Activated B cell treated with CpG ODN at 0.5 μM for 24 hours (primary cell): ENCODE results near the gene PDIK1L. TPM values are rescaled to one million over a fixed set of nuclear protein-coding genes. Genes with fewer than 3 reads are reported as not detected.

Experiments used
- ATAC-seq: fragments of 200-7000 bp; cut with Tn5 transposase; one replicate; pipeline ENCODE4 v1.10.0; 2021; ENCODE audit warnings: low read depth, mild to moderate bottlenecking, moderate library complexity
- CTCF ChIA-PET: fragments of 350-600 bp; sonication (Branson Sonifier 250); formaldehyde crosslinking; loops from one replicate; lab custom pipeline; 2021; ENCODE audit warnings: antibody characterized with exemption; lab: Charles Lee
- POLR2A ChIA-PET: fragments of 350-600 bp; sonication (Branson Sonifier 250); formaldehyde crosslinking; loops from one replicate; lab custom pipeline; 2021; ENCODE audit warnings: antibody characterized with exemption; lab: Charles Lee
- DNase-seq: peaks from one replicate; pipeline ENCODE4 v3.0.0; 2022
- H3K27ac Mint-ChIP-seq: one replicate; pipeline ENCODE4 v1.8.0; 2020; ENCODE audit warnings: mixed read lengths
- H3K27me3 Mint-ChIP-seq: one replicate; pipeline ENCODE4 v1.8.0; 2021; ENCODE audit warnings: mixed read lengths
- H3K36me3 Mint-ChIP-seq: one replicate; pipeline ENCODE4 v1.8.0; 2021; ENCODE audit warnings: low read depth, mixed read lengths
- H3K4me1 Mint-ChIP-seq: one replicate; pipeline ENCODE4 v1.8.0; 2021; ENCODE audit warnings: mixed read lengths
- H3K4me3 Mint-ChIP-seq: one replicate; pipeline ENCODE4 v1.8.0; 2020; ENCODE audit warnings: mild to moderate bottlenecking, mixed read lengths
- H3K9me3 Mint-ChIP-seq: one replicate; pipeline ENCODE4 v1.8.0; 2020; ENCODE audit warnings: mixed read lengths
- intact Hi-C: fragments of 100-400 bp; cut with micrococcal nuclease; formaldehyde crosslinking; loops from one replicate; pipeline ENCODE4 v1.15.1; 2024
- total RNA-seq: library from RNA; stranded (reverse); gene quantifications from 2 replicates; pipeline ENCODE4 v1.2.3, GENCODE V29; 2022
- TF ChIP-seq, protein P1 (sequence below): fragments of 200-600 bp; IDR thresholded peaks from one replicate; pipeline ENCODE4 v1.8.0; 2022; ENCODE audit warnings: antibody characterized with exemption, mild to moderate bottlenecking

Gene PDIK1L
- total RNA-seq, 1 donor from 2014 or later = 10.5 TPM

DNA sequence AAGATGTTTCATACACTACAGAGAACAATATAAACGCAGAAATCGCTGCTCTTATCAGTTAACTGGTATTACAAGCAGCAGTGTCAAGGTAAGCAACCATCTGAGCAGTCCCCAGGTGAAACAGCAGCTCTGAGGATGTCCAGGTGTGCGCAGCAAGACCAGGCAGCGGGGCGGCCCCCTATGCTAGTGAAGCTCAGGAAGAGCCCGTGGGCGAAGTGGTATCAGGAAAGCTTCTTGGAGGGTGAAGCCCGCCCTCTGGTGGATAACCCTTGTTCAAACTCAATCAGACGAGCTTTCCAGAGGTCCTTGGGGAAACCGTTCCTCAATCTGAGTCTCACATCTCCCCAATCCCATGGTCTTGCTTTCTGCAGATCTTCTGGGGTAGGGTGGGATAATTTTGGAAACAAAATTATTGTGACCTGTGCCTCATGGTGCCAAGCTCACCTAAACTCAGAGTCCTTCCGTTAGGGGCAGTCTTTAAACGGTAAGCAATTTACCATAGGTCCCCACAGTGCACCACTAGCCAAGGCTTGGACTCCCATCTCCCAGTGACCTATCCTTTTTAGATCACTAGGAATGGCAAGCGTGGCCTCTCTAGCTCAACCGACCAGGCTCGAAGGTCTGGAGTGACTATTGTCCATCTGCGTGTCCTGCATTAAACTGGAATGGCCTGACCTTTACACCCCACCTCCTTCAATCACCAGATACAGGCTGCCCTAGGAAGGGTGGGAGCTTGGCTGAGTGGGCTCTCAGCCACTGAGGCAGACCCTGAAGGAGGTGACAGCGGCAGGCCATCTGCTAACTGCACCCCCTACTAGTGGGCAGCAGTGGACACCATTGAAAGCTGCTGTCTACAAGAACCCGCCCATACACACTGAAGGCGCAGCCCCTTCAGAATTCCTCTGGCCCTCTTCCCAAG lies 33.7 kb downstream of the PDIK1L start:
- Mint-ChIP-seq H3K4me1 (peaks cover 3% of the 10 kb centered on the region), H3K27ac (no peak overlapping the region)
- intact Hi-C loops = loop anchor here (1.0 kb wide), 3 partner anchors 40 to 250 kb away; no protein-coding TSS in a partner anchor

DNA sequence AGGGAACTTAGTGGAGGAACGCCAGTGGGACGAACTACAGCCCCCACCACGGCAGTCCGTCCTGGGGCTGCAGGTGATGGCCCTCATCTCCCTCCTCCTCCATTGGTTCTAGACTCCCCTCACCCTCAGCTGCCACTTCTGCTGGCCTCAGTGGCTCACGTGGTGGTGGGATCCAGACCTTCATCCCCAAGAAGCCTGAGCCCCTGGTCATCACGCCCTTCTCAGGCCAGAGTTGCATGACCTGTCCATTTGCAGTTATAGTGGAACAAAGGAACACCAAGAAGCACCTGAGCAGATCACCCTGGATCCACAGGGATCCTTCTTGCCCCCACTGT lies 34.3 kb downstream of the PDIK1L start:
- Mint-ChIP-seq H3K36me3 (no peaks in the 10 kb centered on the region), H3K4me3 (no peak overlapping the region), H3K9me3 (no peaks in the 10 kb centered on the region), H3K4me1 (peaks cover 3% of the 10 kb centered on the region), H3K27ac (no peak overlapping the region), H3K27me3 (peaks cover 15% of the 10 kb centered on the region)
- ChIA-PET CTCF (interaction anchor here (1.5 to 5.8 kb wide), 8 partner anchors 12 to 271 kb away, joined by 3 to 126 read pairs (median 11); partner anchors contain the start of genes PAFAH2 and PDIK1L), POLR2A (interaction anchor here (0.6 kb wide), 1 partner anchor 20 kb away, joined by 3 read pairs; no protein-coding TSS in a partner anchor)
- intact Hi-C loops = loop anchor here (1.0 kb wide), 3 partner anchors 41 to 251 kb away; no protein-coding TSS in a partner anchor
- TF ChIP-seq, protein P1, sequence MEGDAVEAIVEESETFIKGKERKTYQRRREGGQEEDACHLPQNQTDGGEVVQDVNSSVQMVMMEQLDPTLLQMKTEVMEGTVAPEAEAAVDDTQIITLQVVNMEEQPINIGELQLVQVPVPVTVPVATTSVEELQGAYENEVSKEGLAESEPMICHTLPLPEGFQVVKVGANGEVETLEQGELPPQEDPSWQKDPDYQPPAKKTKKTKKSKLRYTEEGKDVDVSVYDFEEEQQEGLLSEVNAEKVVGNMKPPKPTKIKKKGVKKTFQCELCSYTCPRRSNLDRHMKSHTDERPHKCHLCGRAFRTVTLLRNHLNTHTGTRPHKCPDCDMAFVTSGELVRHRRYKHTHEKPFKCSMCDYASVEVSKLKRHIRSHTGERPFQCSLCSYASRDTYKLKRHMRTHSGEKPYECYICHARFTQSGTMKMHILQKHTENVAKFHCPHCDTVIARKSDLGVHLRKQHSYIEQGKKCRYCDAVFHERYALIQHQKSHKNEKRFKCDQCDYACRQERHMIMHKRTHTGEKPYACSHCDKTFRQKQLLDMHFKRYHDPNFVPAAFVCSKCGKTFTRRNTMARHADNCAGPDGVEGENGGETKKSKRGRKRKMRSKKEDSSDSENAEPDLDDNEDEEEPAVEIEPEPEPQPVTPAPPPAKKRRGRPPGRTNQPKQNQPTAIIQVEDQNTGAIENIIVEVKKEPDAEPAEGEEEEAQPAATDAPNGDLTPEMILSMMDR = no peak
- no peak for ATAC-seq
- DNase-seq = no peak

More for the DNA sequence above, 33.7 kb downstream of the PDIK1L start:
- CTCF ChIA-PET = interaction anchor here (0.5 to 5.8 kb wide), 32 partner anchors 8 to 276 kb away, joined by 3 to 126 read pairs (median 4); partner anchors contain the start of genes CEP85, PAFAH2, PDIK1L and ZNF593
- no peaks in the 10 kb centered on the region for H3K36me3 Mint-ChIP-seq
- POLR2A ChIA-PET = interaction anchor here (0.6 to 1.3 kb wide), 3 partner anchors 17 to 174 kb away, joined by 3 to 5 read pairs (median 4); no protein-coding TSS in a partner anchor
- no peak overlapping the region for H3K4me3 Mint-ChIP-seq
- peaks cover 15% of the 10 kb centered on the region for H3K27me3 Mint-ChIP-seq
- peak; percentile 69 for ATAC-seq
- no peak for DNase-seq
- no peaks in the 10 kb centered on the region for H3K9me3 Mint-ChIP-seq
- TF ChIP-seq, protein P1 = peak; percentile 50

DNA sequence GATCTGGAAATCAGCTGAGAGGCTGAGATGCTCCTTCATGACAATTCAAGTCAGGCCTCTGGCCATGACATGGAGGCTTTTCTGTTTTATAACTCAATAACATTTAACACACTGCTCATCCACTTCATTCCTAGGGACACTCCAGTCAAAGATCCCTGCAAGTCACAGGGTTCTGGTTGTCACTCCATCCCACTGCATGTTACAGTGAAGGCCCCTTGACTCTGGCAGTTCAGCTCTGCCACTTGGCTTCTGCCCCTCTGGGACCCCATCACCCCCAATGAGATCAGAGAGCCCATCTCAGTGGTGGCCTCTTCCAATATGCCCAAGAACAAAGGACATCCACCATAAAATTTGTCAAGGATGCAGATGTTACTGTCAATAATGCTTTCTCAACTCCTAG lies 37.3 kb downstream of the PDIK1L start:
- ChIA-PET CTCF (interaction anchor here (1.2 kb wide), 1 partner anchor 10 kb away, joined by 3 read pairs; no protein-coding TSS in a partner anchor), POLR2A (interaction anchor here (0.7 kb wide), 1 partner anchor 233 kb away, joined by 3 read pairs; no protein-coding TSS in a partner anchor)
- H3K9me3 Mint-ChIP-seq = no peaks in the 10 kb centered on the region
- TF ChIP-seq, protein P1 = no peak
- H3K27ac Mint-ChIP-seq = no peak overlapping the region
- intact Hi-C loops = no loop called here
- H3K4me3 Mint-ChIP-seq = no peak overlapping the region
- ATAC-seq (no peak), DNase-seq (no peak)
- H3K4me1 Mint-ChIP-seq = peaks cover 3% of the 10 kb centered on the region
- no peaks in the 10 kb centered on the region for H3K36me3 Mint-ChIP-seq
- H3K27me3 Mint-ChIP-seq = peaks cover 15% of the 10 kb centered on the region

DNA sequence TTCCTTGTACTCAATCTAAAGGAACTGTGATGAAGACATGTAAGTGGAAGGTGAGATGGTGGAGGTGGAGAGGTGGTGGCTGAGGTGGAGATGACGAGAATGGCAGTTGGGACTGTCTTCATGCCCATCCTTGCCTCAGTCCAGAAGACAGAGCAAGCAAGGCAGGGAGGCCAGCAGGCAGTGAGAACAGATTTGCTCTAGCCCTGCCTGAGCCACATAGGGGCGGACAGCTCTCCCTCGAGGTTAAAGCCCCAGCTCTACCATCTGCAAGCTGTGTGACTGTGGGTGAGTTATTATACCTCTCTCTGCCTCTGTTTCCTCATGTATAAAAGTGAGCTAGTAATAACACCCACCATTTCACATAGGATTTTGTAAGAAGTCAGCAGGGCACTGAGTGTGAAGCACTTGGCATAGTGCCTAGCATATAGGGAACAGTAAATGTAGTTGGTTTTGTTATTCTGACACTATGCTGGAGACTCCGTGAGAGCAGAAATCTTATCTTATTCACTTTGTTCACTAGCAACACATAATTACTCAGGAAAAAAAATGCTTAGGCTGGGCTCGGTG lies 42.4 kb downstream of the PDIK1L start:
- ATAC-seq (no peak), DNase-seq (no peak)
- Mint-ChIP-seq H3K27me3 (peaks cover 26% of the 10 kb centered on the region), H3K27ac (no peak overlapping the region), H3K4me3 (no peak overlapping the region), H3K9me3 (no peaks in the 10 kb centered on the region), H3K4me1 (no peaks in the 10 kb centered on the region), H3K36me3 (no peaks in the 10 kb centered on the region)
- intact Hi-C loops = no loop called here
- ChIA-PET POLR2A (interaction anchor here (0.6 kb wide), 1 partner anchor 153 kb away, joined by 4 read pairs; no protein-coding TSS in a partner anchor), CTCF (interaction anchor here (1.6 kb wide), 1 partner anchor 9 kb away, joined by 7 read pairs; no protein-coding TSS in a partner anchor)
- TF ChIP-seq, protein P1 = no peak
